HEK293 (cell line): ENCODE data around the gene NEK6.

Experiments used
- SP3 ChIP-seq: fragments of 450-650 bp; formaldehyde crosslinking; IDR thresholded peaks from 2 replicates; pipeline ENCODE4 v1.5.1; 2016; ENCODE audit warnings: missing biosample characterization, missing genetic modification characterization
- ZBTB20 ChIP-seq: fragments of 450-650 bp; formaldehyde crosslinking; IDR thresholded peaks from 2 replicates; pipeline ENCODE4 v1.5.1; 2016; ENCODE audit warnings: missing biosample characterization, missing genetic modification characterization
- ZBTB48 ChIP-seq: fragments of 450-650 bp; formaldehyde crosslinking; IDR thresholded peaks from 2 replicates; pipeline ENCODE4 v1.5.1; 2016; ENCODE audit warnings: missing biosample characterization, missing genetic modification characterization
- ZBTB7A ChIP-seq: fragments of 450-650 bp; formaldehyde crosslinking; IDR thresholded peaks from 2 replicates; pipeline ENCODE4 v1.5.1; 2016; ENCODE audit warnings: low read depth, missing biosample characterization, missing genetic modification characterization
- ZNF174 ChIP-seq: fragments of 450-650 bp; formaldehyde crosslinking; IDR thresholded peaks from 2 replicates; pipeline ENCODE4 v1.5.0; 2017; ENCODE audit warnings: missing biosample characterization, mild to moderate bottlenecking, missing genetic modification characterization
- ZNF354C ChIP-seq: fragments of 450-650 bp; formaldehyde crosslinking; IDR thresholded peaks from 2 replicates; pipeline ENCODE4 v1.5.1; 2016; ENCODE audit warnings: missing biosample characterization, missing genetic modification characterization, low read depth, borderline replicate concordance
- ZNF777 ChIP-seq: fragments of 450-650 bp; formaldehyde crosslinking; IDR thresholded peaks from 2 replicates; pipeline ENCODE4 v1.5.1; 2017; ENCODE audit warnings: missing biosample characterization, missing genetic modification characterization, borderline replicate concordance
- ZNF792 ChIP-seq: fragments of 450-650 bp; formaldehyde crosslinking; IDR thresholded peaks from 2 replicates; pipeline ENCODE4 v1.5.1; 2016; ENCODE audit warnings: missing biosample characterization, missing genetic modification characterization
- TF ChIP-seq, protein P1 (sequence below): fragments of 450-650 bp; formaldehyde crosslinking; IDR thresholded peaks from 2 replicates; pipeline ENCODE4 v1.5.1; 2016; ENCODE audit warnings: missing biosample characterization, missing genetic modification characterization
- TF ChIP-seq, protein P2 (sequence below): fragments of 450-650 bp; formaldehyde crosslinking; IDR thresholded peaks from 2 replicates; pipeline ENCODE4 v1.5.1; 2017; ENCODE audit warnings: missing biosample characterization, mild to moderate bottlenecking, missing genetic modification characterization, moderate library complexity

DNA sequence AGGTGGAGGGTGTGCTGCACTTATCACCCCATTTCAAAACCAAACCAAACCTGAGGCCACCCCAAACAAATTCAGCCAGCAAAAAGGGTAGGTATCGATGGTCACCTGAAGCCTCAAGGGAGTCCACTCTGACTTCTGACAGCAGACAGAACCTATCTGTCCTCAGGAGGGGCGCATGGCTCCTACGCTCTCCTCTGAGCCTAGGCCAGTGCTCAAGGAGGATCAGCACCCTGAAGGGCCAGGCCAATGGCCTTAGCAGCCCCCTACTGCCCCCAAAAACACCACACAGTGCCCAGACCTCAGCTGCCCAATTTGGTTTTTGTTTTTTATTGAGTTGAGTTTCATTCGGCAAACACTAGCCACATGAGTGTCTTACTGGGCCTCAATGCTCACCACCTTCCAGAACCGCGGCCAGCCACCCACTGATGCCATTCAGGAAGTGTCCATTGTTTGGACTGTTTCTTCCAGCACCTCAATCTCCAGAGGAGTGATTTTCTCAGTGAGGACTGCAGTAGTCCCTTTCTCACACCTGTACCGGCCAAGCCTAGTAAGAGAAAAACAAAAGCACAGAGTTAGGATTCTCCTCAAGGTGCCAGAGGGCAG lies 95.5 kb downstream of the NEK6 start:
- TF ChIP-seq ZBTB7A (tag by site-specific recombination) (no peak), ZNF174 (tag by site-specific recombination) (no peak), ZNF777 (tag by site-specific recombination) (no peak), ZNF792 (no peak), ZBTB20 (no peak), ZBTB48 (tag by site-specific recombination) (no peak), ZNF354C (no peak), SP3 (tag by site-specific recombination) (no peak)
- TF ChIP-seq, protein P1, sequence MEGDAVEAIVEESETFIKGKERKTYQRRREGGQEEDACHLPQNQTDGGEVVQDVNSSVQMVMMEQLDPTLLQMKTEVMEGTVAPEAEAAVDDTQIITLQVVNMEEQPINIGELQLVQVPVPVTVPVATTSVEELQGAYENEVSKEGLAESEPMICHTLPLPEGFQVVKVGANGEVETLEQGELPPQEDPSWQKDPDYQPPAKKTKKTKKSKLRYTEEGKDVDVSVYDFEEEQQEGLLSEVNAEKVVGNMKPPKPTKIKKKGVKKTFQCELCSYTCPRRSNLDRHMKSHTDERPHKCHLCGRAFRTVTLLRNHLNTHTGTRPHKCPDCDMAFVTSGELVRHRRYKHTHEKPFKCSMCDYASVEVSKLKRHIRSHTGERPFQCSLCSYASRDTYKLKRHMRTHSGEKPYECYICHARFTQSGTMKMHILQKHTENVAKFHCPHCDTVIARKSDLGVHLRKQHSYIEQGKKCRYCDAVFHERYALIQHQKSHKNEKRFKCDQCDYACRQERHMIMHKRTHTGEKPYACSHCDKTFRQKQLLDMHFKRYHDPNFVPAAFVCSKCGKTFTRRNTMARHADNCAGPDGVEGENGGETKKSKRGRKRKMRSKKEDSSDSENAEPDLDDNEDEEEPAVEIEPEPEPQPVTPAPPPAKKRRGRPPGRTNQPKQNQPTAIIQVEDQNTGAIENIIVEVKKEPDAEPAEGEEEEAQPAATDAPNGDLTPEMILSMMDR = no peak
- TF ChIP-seq, protein P2, sequence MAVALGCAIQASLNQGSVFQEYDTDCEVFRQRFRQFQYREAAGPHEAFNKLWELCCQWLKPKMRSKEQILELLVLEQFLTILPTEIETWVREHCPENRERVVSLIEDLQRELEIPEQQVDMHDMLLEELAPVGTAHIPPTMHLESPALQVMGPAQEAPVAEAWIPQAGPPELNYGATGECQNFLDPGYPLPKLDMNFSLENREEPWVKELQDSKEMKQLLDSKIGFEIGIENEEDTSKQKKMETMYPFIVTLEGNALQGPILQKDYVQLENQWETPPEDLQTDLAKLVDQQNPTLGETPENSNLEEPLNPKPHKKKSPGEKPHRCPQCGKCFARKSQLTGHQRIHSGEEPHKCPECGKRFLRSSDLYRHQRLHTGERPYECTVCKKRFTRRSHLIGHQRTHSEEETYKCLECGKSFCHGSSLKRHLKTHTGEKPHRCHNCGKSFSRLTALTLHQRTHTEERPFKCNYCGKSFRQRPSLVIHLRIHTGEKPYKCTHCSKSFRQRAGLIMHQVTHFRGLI = no peak
